ENCODE data around the gene PGBD1.
"Not testable (repeated sequence)": the region's sequence is repeated elsewhere in the genome, so short reads cannot be mapped to it uniquely, and the experiment has no call there.

PGBD1 gene

GRCh38 chr6:28274888-28275287, 6.5 kb upstream of the PGBD1 start:
- DNase-seq (ENCODE audit: low spot score), result no peak

GRCh38 chr6:28277746-28278145, 3.6 kb upstream of the PGBD1 start:
- DNase-seq (ENCODE audit: low spot score), result no peak

GRCh38 chr6:28280595-28281287, 631 bp upstream of the PGBD1 start:
- DNase-seq (ENCODE audit: low spot score), result no peak

- no peak for DNase-seq (ENCODE audit: low spot score)
These were observed 1.6 kb downstream of the PGBD1 start for GRCh38 chr6:28282926-28283325.

- no peak for DNase-seq (ENCODE audit: low spot score)
These were observed 10.2 kb downstream of the PGBD1 start for GRCh38 chr6:28291573-28291972.

GRCh38 chr6:28295326-28295725, 14.0 kb downstream of the PGBD1 start:
- no peak for DNase-seq (ENCODE audit: low spot score)

GRCh38 chr6:28296520-28297060, 15.2 kb downstream of the PGBD1 start:
- DNase-seq (ENCODE audit: low spot score), result no peak

GRCh38 chr6:28303570-28303969, 22.2 kb downstream of the PGBD1 start:
- no peak for DNase-seq (ENCODE audit: low spot score)

GRCh38 chr6:28306363-28306762, 25.0 kb downstream of the PGBD1 start:
- DNase-seq (ENCODE audit: low spot score), result not testable (repeated sequence)

- DNase-seq (ENCODE audit: low spot score), result no peak
These were observed 29.9 kb downstream of the PGBD1 start for GRCh38 chr6:28311139-28311823.

- DNase-seq (ENCODE audit: low spot score), result no peak
These were observed 31.6 kb downstream of the PGBD1 start for GRCh38 chr6:28312939-28313338.

- no peak for DNase-seq (ENCODE audit: low spot score)
These were observed 34.3 kb downstream of the PGBD1 start for GRCh38 chr6:28315628-28316027.

GRCh38 chr6:28317866-28318265, 36.5 kb downstream of the PGBD1 start:
- not testable (repeated sequence) for DNase-seq (ENCODE audit: low spot score)

- DNase-seq (ENCODE audit: low spot score), result no peak
These were observed 41.3 kb downstream of the PGBD1 start for GRCh38 chr6:28322661-28323060.

- no peak for DNase-seq (ENCODE audit: low spot score)
These were observed 42.5 kb downstream of the PGBD1 start for GRCh38 chr6:28323813-28324424.

GRCh38 chr6:28326371-28326948, 45.1 kb downstream of the PGBD1 start:
- no peak for DNase-seq (ENCODE audit: low spot score)

- DNase-seq (ENCODE audit: low spot score), result no peak
These were observed 48.7 kb downstream of the PGBD1 start for GRCh38 chr6:28330041-28330440.

- DNase-seq (ENCODE audit: low spot score), result no peak
These were observed 51.7 kb downstream of the PGBD1 start for GRCh38 chr6:28333047-28333446.

- no peak for DNase-seq (ENCODE audit: low spot score)
These were observed 52.2 kb downstream of the PGBD1 start for GRCh38 chr6:28333599-28334018.

GRCh38 chr6:28334286-28335039, 53.1 kb downstream of the PGBD1 start:
- no peak for DNase-seq (ENCODE audit: low spot score)

GRCh38 chr6:28335040-28335563, 53.7 kb downstream of the PGBD1 start:
- no peak for DNase-seq (ENCODE audit: low spot score)

Data from CD4-positive, alpha-beta T cell treated with Interleukin-6 at 100 ng/mL for 8 hours (primary cell).